OCI-LY1 (cell line): ENCODE data around the gene BTBD2.
"Not testable (repeated sequence)": the region's sequence is repeated elsewhere in the genome, so short reads cannot be mapped to it uniquely, and the experiment has no call there.

ENCODE experiments used
- H2AFZ ChIP-seq: fragments of 200-600 bp; sonication (generic), shearing (Covaris generic); 2 replicates; pipeline ENCODE4 v1.6.0; 2014; ENCODE audit warnings: antibody characterized with exemption, mild to moderate bottlenecking, low read length
- H3F3A ChIP-seq: fragments of 200-600 bp; sonication (generic), shearing (Covaris generic); 2 replicates; pipeline ENCODE4 v1.6.0; 2014; ENCODE audit warnings: mild to moderate bottlenecking, antibody characterized with exemption, low read length, moderate library complexity; ENCODE audit not compliant: insufficient read depth
- H3K27ac ChIP-seq: fragments of 200-600 bp; sonication (generic); 2 replicates; pipeline ENCODE4 v1.5.1; 2014; ENCODE audit warnings: low read length, mixed run types, mild to moderate bottlenecking, low read depth; ENCODE audit not compliant: poor library complexity, severe bottlenecking
- H3K27me3 ChIP-seq: fragments of 200-600 bp; sonication (generic); 2 replicates; pipeline ENCODE4 v1.6.0; 2014; ENCODE audit warnings: antibody characterized with exemption, mild to moderate bottlenecking, low read length, moderate library complexity; ENCODE audit not compliant: insufficient read depth
- H3K36me3 ChIP-seq: fragments of 200-600 bp; sonication (generic); 2 replicates; pipeline ENCODE4 v1.6.1; 2014; ENCODE audit warnings: mild to moderate bottlenecking, antibody characterized with exemption, low read length, moderate library complexity, mixed read lengths; ENCODE audit not compliant: insufficient read depth
- H3K4me1 ChIP-seq: fragments of 200-600 bp; sonication (generic); 2 replicates; pipeline ENCODE4 v1.5.1; 2014; ENCODE audit warnings: mild to moderate bottlenecking, low read length, moderate library complexity; ENCODE audit not compliant: insufficient read depth, severe bottlenecking
- H3K4me2 ChIP-seq: fragments of 200-600 bp; sonication (generic), shearing (Covaris generic); 2 replicates; pipeline ENCODE4 v1.6.1; 2014; ENCODE audit warnings: low read length
- H3K4me3 ChIP-seq: fragments of 200-600 bp; sonication (generic); 2 replicates; pipeline ENCODE4 v1.5.1; 2014; ENCODE audit warnings: low read length, low read depth, mild to moderate bottlenecking, mixed read lengths; ENCODE audit not compliant: poor library complexity, severe bottlenecking
- H3K79me2 ChIP-seq: fragments of 200-600 bp; shearing (Covaris generic); 2 replicates; pipeline ENCODE4 v1.6.1; 2016; ENCODE audit warnings: mixed run types, low read length, mixed read lengths; ENCODE audit not compliant: insufficient read depth
- H3K9ac ChIP-seq: fragments of 200-600 bp; sonication (generic), shearing (Covaris generic); 2 replicates; pipeline ENCODE4 v1.6.1; 2014; ENCODE audit warnings: mild to moderate bottlenecking, low read length, mixed read lengths
- H3K9me2 ChIP-seq: fragments of 200-600 bp; sonication (generic), shearing (Covaris generic); 2 replicates; pipeline ENCODE4 v1.6.1; 2014; ENCODE audit warnings: low read depth, mild to moderate bottlenecking, low read length, mixed read lengths
- H3K9me3 ChIP-seq: fragments of 200-600 bp; shearing (Covaris generic); 2 replicates; pipeline ENCODE4 v1.6.1; 2014; ENCODE audit warnings: low read length, mixed read lengths
- H4K20me1 ChIP-seq: fragments of 200-600 bp; sonication (generic), shearing (Covaris generic); 2 replicates; pipeline ENCODE4 v1.6.0; 2016; ENCODE audit warnings: mild to moderate bottlenecking, low read length; ENCODE audit not compliant: insufficient read depth
- CTCF ChIP-seq: fragments of 200-600 bp; sonication (generic), shearing (Covaris generic); IDR thresholded peaks from 2 replicates; pipeline ENCODE4 v1.5.1; 2017; ENCODE audit warnings: mild to moderate bottlenecking, antibody characterized with exemption, low read length, moderate library complexity, mixed read lengths
- EZH2 ChIP-seq: fragments of 200-600 bp; sonication (generic), shearing (Covaris generic); IDR thresholded peaks from 2 replicates; pipeline ENCODE4 v1.8.0; 2017; ENCODE audit warnings: borderline replicate concordance, mixed run types, mild to moderate bottlenecking, antibody characterized with exemption, low read length, moderate library complexity, mixed read lengths

The BTBD2 gene

DNA sequence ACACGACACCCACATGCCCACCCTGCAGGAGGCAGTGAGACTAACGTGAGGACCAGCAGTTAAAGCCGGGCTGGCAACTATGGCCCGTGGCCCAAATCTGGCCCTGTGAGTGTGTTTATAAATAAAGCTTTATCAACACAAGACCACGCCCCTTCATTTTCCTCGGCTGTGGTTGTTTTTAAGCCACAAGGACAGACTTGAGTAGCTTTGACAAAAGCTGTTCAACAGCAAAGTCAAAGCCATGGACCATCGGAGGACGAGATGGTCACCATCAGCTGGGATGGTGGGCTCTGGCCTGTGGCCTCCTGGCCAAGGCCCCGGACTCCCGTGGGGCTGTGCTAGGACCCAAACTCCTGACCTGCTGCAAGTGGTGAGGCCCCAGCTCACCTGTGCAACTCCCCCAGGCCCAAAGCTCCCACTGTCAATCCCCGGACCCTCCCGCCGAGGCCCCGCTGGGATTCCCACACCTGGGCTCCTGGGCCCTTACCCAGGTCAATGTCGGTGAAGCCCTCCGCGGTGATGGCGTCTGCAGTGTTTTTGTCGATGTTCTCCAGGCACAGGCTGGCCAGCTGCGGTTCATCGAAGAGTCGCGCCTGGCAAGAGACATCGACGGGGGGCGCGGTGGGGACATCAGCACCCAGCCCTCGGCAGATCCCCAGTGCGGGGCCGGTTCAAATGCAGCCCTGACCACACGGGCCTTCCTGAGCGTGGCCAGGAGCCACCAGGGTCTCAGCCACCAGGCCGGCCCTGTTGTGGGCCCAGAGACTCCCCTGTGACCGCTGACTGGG, 25.1 kb downstream of the BTBD2 start:
- peaks cover 20% of the 10 kb centered on the region for H3K36me3 ChIP-seq
- TF ChIP-seq CTCF, result no peak
- TF ChIP-seq EZH2, result no peak
- H3K9ac ChIP-seq, result no peak overlapping the region
- no peak overlapping the region for H2AFZ ChIP-seq
- H3F3A ChIP-seq, result no peaks in the 10 kb centered on the region
- H3K27me3 ChIP-seq, result no peaks in the 10 kb centered on the region
- no peaks in the 10 kb centered on the region for H3K9me2 ChIP-seq
- no peaks in the 10 kb centered on the region for H4K20me1 ChIP-seq
- no peaks in the 10 kb centered on the region for H3K4me1 ChIP-seq
- no peak overlapping the region for H3K27ac ChIP-seq
- H3K4me2 ChIP-seq, result no peak overlapping the region
- H3K9me3 ChIP-seq, result no peaks in the 10 kb centered on the region
- no peaks in the 10 kb centered on the region for H3K79me2 ChIP-seq
- no peak overlapping the region for H3K4me3 ChIP-seq

GRCh38 chr19:1989513-1990229, 25.8 kb downstream of the BTBD2 start:
- no peaks in the 10 kb centered on the region for H3K4me1 ChIP-seq
- peaks cover 26% of the 10 kb centered on the region for H3K36me3 ChIP-seq
- no peaks in the 10 kb centered on the region for H3K79me2 ChIP-seq
- TF ChIP-seq CTCF (no peak), EZH2 (no peak)
- no peaks in the 10 kb centered on the region for H4K20me1 ChIP-seq
- H3K9me3 ChIP-seq, result no peaks in the 10 kb centered on the region
- H3K9ac ChIP-seq, result no peak overlapping the region
- no peak overlapping the region for H3K27ac ChIP-seq
- H3K4me2 ChIP-seq, result no peak overlapping the region
- no peaks in the 10 kb centered on the region for H3K27me3 ChIP-seq
- no peaks in the 10 kb centered on the region for H3F3A ChIP-seq
- no peaks in the 10 kb centered on the region for H3K9me2 ChIP-seq
- H2AFZ ChIP-seq, result no peak overlapping the region
- no peak overlapping the region for H3K4me3 ChIP-seq

- H3K36me3 ChIP-seq, result peaks cover 30% of the 10 kb centered on the region
- not testable (repeated sequence) for H3K79me2 ChIP-seq, H3K4me2 ChIP-seq, H3K9ac ChIP-seq, H3K27ac ChIP-seq, H3K27me3 ChIP-seq, H4K20me1 ChIP-seq, H3K4me3 ChIP-seq, H3K9me2 ChIP-seq, H3K4me1 ChIP-seq, H3F3A ChIP-seq, H2AFZ ChIP-seq, H3K9me3 ChIP-seq
Measured at GRCh38 chr19:1988464-1988863, 27.1 kb downstream of the BTBD2 start.
